ENCODE measurements around the gene RPP21.
"Not testable (repeated sequence)": the region's sequence is repeated elsewhere in the genome, so short reads cannot be mapped to it uniquely, and the experiment has no call there.

GRCh38 chr6:30369280-30369679 lies 24.3 kb downstream of the RPP21 start:
- TF ChIP-seq CTCF, POLR2A, EP300 (IDR thresholded peaks at IDR 0.05): not testable (repeated sequence)
